Adipose tissue (tissue), 3 donors: ENCODE data around the gene SCIMP. TPM values are rescaled to one million over a fixed set of nuclear protein-coding genes. Genes with fewer than 3 reads are reported as not detected.

Experiments
- H3K27ac ChIP-seq: one replicate; pipeline ENCODE4 v1.5.1; 2013; ENCODE audit warnings: low read depth, low read length
- WGBS, 3 donors: extraction: QIAGEN DNeasy Blood & Tissue Kit; methylation state at CpG; one replicate each; pipeline ENCODE4 v1.1.7; 2013; 5-methylcytosine and 5-hydroxymethylcytosine counted together
- polyA plus RNA-seq, 3 donors: library from polyadenylated mRNA; stranded (reverse); fragments of 200-250 nt; gene quantifications; one replicate each; pipeline ENCODE4 v1.2.3, GENCODE V29; 2013
- donor health status: healthy with polysubstance abuse.
- donor health status: Bipolar disorder and iron deficiency.
- donor health status: healthy.

The SCIMP gene
- polyA plus RNA-seq: 1 to 10 TPM in 1 of 3 donors, under 1 TPM in 1, not detected in 1; 0.98 to 2.2 TPM

- whole genome bisulfite sequencing, 3 donors: 79 to 90% (median 81%) methylated on average over 19 of the region's 19 CpGs
- no peak within 1 kb of the TSS for H3K27ac ChIP-seq
Measured at GRCh38 chr17:5234645-5235576, at the start of gene SCIMP. TSS of gene SCIMP (minus strand) at chr17:5234860. CDS start at chr17:5234755, 105 bp downstream.

GRCh38 chr17:5283571-5284315, 49.1 kb upstream of the SCIMP start:
- H3K27ac ChIP-seq: no peak overlapping the region
- 46 to 55% (median 52%) methylated on average over 5 of the region's 5 CpGs for WGBS, 3 donors

DNA sequence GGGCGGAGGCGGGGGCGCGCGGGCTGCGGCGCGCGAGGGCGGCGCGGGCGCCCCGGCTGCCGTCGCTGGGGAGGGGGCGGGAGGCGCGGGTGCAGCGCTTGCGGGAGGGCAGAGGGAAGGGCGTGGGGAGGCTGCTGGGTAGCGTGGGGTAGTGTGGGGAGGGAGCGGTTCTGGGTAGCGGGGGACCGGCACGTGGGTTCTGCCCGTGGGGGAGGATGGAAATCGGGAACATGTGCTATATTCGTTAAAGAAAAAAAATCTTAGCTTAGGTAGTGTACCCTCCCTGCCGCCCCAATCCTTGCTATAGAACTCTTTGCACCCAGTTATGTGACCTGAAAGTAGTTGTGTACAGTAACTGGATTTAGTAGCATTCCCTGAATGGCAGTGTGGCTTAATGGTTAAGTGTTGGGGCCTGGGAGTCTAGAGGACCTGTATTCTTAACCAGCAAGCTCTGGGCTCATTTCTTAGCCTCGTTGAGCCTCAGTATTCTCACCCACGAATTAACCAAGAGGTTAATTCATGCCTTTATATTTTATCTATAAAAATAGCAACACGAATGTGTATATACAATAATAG, 48.1 kb upstream of the SCIMP start:
- WGBS, 3 donors: 2 to 3% (median 2%) methylated on average over 13 to 34 of the region's 34 CpGs
- peak overlapping the region; percentile 83 for H3K27ac ChIP-seq

- peak within 1 kb of the TSS; percentile 83 for H3K27ac ChIP-seq
- WGBS, 3 donors: 1% methylated on average over 62 to 98 of the region's 98 CpGs
Measured at GRCh38 chr17:5281814-5282641, 47.4 kb upstream of the SCIMP start, which contains the start of gene RABEP1. TSS of gene RABEP1 (plus strand) at chr17:5282284. CDS start at chr17:5282487, 203 bp downstream.

- no peak overlapping the region for H3K27ac ChIP-seq
- 82 to 88% (median 84%) methylated on average over 6 of the region's 6 CpGs for WGBS, 3 donors
Measured at GRCh38 chr17:5272322-5272721, 37.7 kb upstream of the SCIMP start.

DNA sequence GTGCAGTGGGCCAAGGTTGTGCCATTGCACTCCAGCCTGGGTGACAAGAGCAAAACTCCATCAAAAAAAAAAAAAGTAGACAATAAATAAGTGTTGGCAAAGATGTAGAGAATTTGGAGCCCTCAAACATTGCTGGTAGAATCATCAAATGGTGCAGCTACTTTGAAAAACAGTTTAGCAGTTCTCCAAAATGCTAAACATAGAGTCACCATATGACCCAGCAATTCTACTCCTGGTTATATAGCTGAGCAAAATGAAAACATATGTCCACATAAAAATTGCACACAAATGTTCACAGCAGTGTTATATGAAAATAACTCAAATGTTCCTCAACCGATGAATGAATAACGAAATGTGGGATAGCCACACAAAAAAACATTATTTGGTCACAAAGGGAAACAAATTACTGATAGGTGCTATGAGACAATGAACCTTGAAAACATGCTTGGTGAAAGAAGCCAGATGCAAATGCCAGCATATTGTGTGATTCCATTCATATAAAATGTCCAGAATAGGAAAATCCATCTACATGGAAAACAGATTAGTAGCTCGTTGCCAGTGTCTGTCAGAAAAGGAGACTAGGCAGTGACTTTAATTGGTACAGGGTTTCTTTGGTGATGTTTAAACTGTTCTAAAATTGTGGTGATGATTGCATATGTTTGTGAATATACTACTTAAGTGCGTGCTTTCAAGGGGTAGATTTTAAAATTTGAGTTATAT, 34.7 kb upstream of the SCIMP start:
- WGBS, 3 donors: 77 to 90% (median 87%) methylated on average over 4 of the region's 4 CpGs
- H3K27ac ChIP-seq: no peak overlapping the region

GRCh38 chr17:5264893-5265292, 30.2 kb upstream of the SCIMP start:
- 70 to 80% (median 73%) methylated on average over 3 of the region's 3 CpGs for WGBS, 3 donors
- H3K27ac ChIP-seq: no peak overlapping the region

DNA sequence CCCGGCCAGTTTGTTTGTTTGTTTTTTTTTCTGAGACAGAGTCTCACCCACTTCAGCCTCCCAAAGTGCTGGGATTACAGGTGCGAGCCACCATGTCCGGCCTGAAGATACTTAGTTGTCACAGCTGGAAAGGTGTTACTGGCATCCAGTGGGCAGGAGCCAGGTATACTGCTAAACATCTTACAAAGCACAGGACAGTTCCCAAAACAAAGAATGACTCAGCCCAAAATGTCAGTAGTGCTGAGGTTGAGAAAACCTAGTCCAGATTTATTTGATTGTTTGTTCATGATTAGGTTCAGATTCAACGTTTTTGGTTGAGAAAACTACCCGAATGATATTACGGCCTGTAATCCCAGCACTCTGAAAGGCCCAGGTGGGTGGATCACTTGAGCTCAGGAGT, 28.8 kb upstream of the SCIMP start:
- H3K27ac ChIP-seq: no peak overlapping the region
- 88 to 95% (median 91%) methylated on average over 6 of the region's 6 CpGs for WGBS, 3 donors

DNA sequence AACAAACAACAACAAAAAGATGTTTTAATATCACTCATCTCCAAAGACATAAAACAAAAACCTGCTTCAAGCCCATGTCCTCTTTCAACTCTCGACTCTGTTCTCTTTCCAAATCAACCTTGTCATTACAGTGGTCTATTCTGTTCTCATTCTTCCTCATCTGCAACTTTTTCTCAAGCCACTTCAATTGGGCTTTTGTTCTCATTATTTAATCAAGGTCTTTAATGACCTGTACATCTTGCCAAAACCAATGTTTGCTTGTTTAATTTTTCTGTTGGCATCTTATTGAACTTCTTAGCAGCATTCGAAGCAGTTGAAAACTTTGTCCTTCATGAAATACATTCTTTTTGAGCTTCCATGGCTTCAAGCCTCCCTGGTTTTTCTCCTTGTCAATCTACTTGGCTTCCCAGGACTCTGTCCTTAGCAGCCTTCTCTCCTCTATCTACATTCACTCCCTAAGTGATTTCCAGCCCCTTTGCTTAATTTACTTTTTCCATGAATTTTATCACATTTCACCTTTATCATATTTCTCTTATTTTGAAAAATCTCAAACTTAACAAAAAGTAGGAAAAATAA, 27.8 kb upstream of the SCIMP start:
- WGBS, 3 donors: 31 to 77% (median 75%) methylated on average over 2 of the region's 2 CpGs
- no peak overlapping the region for H3K27ac ChIP-seq

DNA sequence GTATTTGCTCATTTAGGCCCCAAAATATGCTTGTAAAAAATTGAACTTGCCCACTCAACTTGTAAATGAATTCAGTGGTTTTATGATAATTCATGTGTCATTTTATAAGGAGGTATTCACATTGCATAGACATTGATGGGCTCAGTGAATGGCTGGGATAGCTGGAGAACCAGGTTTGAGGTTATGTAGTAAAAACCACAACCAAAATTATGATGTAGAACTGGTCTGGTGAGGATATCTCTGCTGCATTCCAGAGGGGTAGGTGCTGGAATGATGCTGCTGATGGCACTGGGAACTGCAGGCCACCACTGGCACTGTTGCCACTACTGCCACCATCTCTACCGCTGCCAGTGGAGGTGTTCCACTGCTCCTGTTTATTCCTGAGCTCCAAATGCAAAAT, 25.9 kb upstream of the SCIMP start:
- H3K27ac ChIP-seq: no peak overlapping the region
- WGBS, 3 donors: 81 to 94% (median 87%) methylated on average over 1 of the region's 1 CpG

DNA sequence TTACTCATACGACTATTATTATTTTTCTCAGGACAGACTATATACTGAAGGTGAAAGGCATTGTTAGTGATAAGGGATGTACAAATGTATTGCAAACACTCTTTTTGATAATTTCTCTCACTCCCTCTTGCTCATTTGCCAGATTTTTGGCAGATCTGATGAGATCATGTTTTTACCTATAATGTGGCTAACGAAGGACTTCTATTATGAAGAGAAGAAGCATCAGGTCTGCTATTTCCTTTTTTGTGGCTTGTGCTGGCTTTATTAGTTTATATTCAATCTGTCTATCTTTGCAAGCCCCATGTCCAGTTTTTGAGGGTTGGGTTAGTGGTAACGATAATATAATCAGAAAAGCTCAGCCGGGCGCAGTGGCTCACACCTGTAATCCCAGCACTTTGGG, 22.5 kb upstream of the SCIMP start:
- 91 to 98% (median 92%) methylated on average over 5 of the region's 5 CpGs for WGBS, 3 donors
- H3K27ac ChIP-seq: no peak overlapping the region

DNA sequence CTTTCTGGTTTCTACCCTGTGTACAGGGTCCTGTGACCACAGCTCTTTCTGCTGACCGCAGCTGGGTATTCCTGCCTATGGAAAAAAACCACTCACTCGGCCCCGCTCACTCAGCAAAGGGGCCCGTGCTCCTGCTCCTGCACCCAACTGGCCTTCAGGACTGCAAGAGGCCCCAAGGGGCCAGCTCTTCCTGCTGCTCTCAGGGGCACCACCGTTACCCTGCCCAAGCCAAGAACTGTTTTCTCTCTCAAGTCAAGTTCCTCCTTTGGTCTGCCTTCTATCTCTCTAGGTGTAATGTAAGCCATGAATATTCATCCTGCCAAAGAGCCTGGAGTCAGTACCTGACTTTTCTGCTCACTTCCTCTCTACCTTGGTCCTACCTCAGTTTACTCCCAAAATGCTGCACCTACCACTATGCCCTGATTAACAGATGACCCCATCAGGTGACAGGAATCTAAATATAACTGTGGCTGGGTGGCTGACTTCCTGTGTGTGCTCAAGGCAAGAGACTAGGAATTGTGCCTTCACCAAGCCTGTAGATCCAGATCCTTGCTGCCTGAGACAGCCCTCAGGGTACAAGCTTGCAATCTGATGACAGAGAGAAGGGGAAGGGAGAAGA, 20.4 kb upstream of the SCIMP start:
- H3K27ac ChIP-seq: no peak overlapping the region

GRCh38 chr17:5254414-5254813, 19.8 kb upstream of the SCIMP start:
- no peak overlapping the region for H3K27ac ChIP-seq
- 70 to 78% (median 75%) methylated on average over 7 of the region's 7 CpGs for WGBS, 3 donors

More for the DNA sequence above, 20.4 kb upstream of the SCIMP start:
- WGBS, 3 donors: 43 to 81% (median 51%) methylated on average over 5 of the region's 5 CpGs

GRCh38 chr17:5249615-5250014, 15.0 kb upstream of the SCIMP start:
- no peak overlapping the region for H3K27ac ChIP-seq
- WGBS, 3 donors: 0 to 4% (median 1%) methylated on average over 4 of the region's 4 CpGs

GRCh38 chr17:5248821-5249479, 14.3 kb upstream of the SCIMP start:
- 63 to 75% (median 63%) methylated on average over 19 to 22 of the region's 22 CpGs for WGBS, 3 donors
- H3K27ac ChIP-seq: no peak overlapping the region

- 92 to 95% (median 94%) methylated on average over 8 of the region's 8 CpGs for WGBS, 3 donors
- no peak overlapping the region for H3K27ac ChIP-seq
Measured at GRCh38 chr17:5247621-5248020, 13.0 kb upstream of the SCIMP start.
